ENCODE results near the gene KLK5. TPM values are rescaled to one million over a fixed set of nuclear protein-coding genes. Genes with fewer than 3 reads are reported as not detected.

KLK5 gene
- total RNA-seq, 1 experiment from 2014 or later: not detected

DNA sequence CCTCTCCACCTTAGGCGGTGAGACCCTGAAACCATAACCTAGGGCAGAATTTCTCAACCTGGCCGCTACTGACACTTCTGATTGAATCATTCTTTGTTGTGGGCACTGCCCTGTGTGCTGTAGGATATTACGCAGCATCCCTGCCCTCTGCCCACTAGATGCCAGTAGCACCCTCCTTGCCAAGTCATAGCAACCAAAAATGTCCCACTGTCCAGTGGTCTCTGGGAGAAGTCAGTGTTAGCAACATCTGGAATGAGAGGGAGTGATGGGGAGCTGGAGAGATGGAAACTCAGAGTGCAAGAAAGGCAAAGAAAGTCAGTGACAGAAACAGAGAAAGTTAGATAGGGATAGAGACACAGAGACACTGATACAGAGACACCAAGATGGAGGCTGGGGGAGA is 55.2 kb downstream of the KLK5 start:
- TF ChIP-seq, protein P1, sequence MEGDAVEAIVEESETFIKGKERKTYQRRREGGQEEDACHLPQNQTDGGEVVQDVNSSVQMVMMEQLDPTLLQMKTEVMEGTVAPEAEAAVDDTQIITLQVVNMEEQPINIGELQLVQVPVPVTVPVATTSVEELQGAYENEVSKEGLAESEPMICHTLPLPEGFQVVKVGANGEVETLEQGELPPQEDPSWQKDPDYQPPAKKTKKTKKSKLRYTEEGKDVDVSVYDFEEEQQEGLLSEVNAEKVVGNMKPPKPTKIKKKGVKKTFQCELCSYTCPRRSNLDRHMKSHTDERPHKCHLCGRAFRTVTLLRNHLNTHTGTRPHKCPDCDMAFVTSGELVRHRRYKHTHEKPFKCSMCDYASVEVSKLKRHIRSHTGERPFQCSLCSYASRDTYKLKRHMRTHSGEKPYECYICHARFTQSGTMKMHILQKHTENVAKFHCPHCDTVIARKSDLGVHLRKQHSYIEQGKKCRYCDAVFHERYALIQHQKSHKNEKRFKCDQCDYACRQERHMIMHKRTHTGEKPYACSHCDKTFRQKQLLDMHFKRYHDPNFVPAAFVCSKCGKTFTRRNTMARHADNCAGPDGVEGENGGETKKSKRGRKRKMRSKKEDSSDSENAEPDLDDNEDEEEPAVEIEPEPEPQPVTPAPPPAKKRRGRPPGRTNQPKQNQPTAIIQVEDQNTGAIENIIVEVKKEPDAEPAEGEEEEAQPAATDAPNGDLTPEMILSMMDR (conservative IDR thresholded peaks at IDR 0.05): no peak
- H3K27ac Mint-ChIP-seq: no peak overlapping the region
- WGBS (ENCODE audit: extremely low coverage, insufficient read length, low lambda C conversion rate): no CpG with 5 or more reads among the region's 3 CpGs
- no peak overlapping the region for H3K14ac ChIP-seq (ENCODE audit: insufficient read depth, low read length)
- no peak overlapping the region for H4K5ac ChIP-seq (ENCODE audit: insufficient read length, low read depth, low read length)
- H2AFZ ChIP-seq (ENCODE audit: low read length): no peak overlapping the region
- H2BK12ac ChIP-seq (ENCODE audit: insufficient read length, low read depth, low read length): no peak overlapping the region
- H3K9ac ChIP-seq (ENCODE audit: extremely low read depth, insufficient read length, low read length): no peak overlapping the region
- no peak overlapping the region for H4K8ac ChIP-seq (replicated peaks; ENCODE audit: insufficient read length, low read depth, low read length)
- H2AK5ac ChIP-seq (ENCODE audit: insufficient read length, low read length): no peak overlapping the region
- no peak overlapping the region for H3K56ac ChIP-seq (ENCODE audit: insufficient read length, low read depth, low read length)
- no peaks in the 10 kb centered on the region for H3K79me1 ChIP-seq (ENCODE audit: insufficient read depth, low read depth, low read length, poor library complexity, severe bottlenecking)
- peaks cover under 1% of the 10 kb centered on the region for H3K9me3 ChIP-seq (ENCODE audit: control insufficient read depth, low read depth, low read length)
- H3K4me3 Mint-ChIP-seq: no peak overlapping the region
- no peak overlapping the region for H3K18ac ChIP-seq (ENCODE audit: insufficient read length, low read depth, low read length)
- H4K20me1 ChIP-seq (ENCODE audit: control insufficient read depth, insufficient read depth, insufficient read length): no peaks in the 10 kb centered on the region
- no peak overlapping the region for H3T11ph ChIP-seq (ENCODE audit: low read length)
- H3K4me1 Mint-ChIP-seq: no peaks in the 10 kb centered on the region
- H3K27me3 Mint-ChIP-seq (ENCODE audit: low read depth): peaks cover 64% of the 10 kb centered on the region
- no peak overlapping the region for H2BK15ac ChIP-seq (ENCODE audit: low read depth, low read length)
- no peak overlapping the region for H3K23ac ChIP-seq (ENCODE audit: insufficient read length, low read depth, low read length)
- H3K4me1 ChIP-seq (ENCODE audit: insufficient read depth, low read length): no peaks in the 10 kb centered on the region
- H3K23me2 ChIP-seq (ENCODE audit: insufficient read length, low read depth, low read length, poor library complexity, severe bottlenecking): no peaks in the 10 kb centered on the region
- no peaks in the 10 kb centered on the region for H3K79me2 ChIP-seq (ENCODE audit: insufficient read depth, low read length)
- DNase-seq: no peak
- no peaks in the 10 kb centered on the region for H3K27me3 ChIP-seq (ENCODE audit: insufficient read depth, low read length)
- no peak overlapping the region for H3K27ac ChIP-seq (ENCODE audit: insufficient read length, low read depth, low read length)
- H3K4me2 ChIP-seq (ENCODE audit: insufficient read depth, insufficient read length, low read length): no peak overlapping the region
- no peak overlapping the region for H2BK120ac ChIP-seq (ENCODE audit: low read depth, low read length, poor library complexity, severe bottlenecking)
- H2BK20ac ChIP-seq (ENCODE audit: low read depth, low read length, poor library complexity, severe bottlenecking): no peak overlapping the region
- peaks cover 4 to 11% (median 7%) of the 10 kb centered on the region in 3 experiments; a peak in 5 of 7 replicates for H3K36me3 Mint-ChIP-seq (ENCODE audit: insufficient read depth in 1 of 3, low read depth in 3 of 3)
- no peak overlapping the region for H4K91ac ChIP-seq (ENCODE audit: insufficient read length, low read depth, low read length)
- H2BK5ac ChIP-seq (ENCODE audit: insufficient read length, low read length): no peak overlapping the region
- H3K9me3 Mint-ChIP-seq: peaks cover 30% of the 10 kb centered on the region in 2 experiments
- H3K4ac ChIP-seq (ENCODE audit: low read depth, low read length): no peak overlapping the region

Data from H9 (cell line).